WTC11 (cell line): Measurements from ENCODE around the gene LCE1D. TPM values are rescaled to one million over a fixed set of nuclear protein-coding genes. Genes with fewer than 3 reads are reported as not detected.

Experiments used
- ATAC-seq: fragments of 200-7000 bp; cut with Tn5 transposase; 2 replicates; pipeline ENCODE4 v1.10.0; 2021; ENCODE audit warnings: mild to moderate bottlenecking, moderate library complexity
- CTCF ChIA-PET: fragments of 300-600 bp; sonication (Branson Sonifier 250); formaldehyde crosslinking; loops from one replicate; lab custom pipeline; 2021; ENCODE audit warnings: antibody characterized with exemption; lab: Charles Lee
- POLR2A ChIA-PET: fragments of 350-600 bp; sonication (Branson Sonifier 250); formaldehyde crosslinking; loops from one replicate; lab custom pipeline; 2021; ENCODE audit warnings: antibody characterized with exemption; lab: Charles Lee
- DNase-seq: peaks from one replicate; pipeline ENCODE4 v3.0.0; 2021; ENCODE audit warnings: low spot score
- H3K27ac Mint-ChIP-seq: 2 replicates; pipeline ENCODE4 v1.8.0; 2021; ENCODE audit warnings: mixed read lengths
- H3K27me3 Mint-ChIP-seq: 2 replicates; pipeline ENCODE4 v1.8.0; 2021; ENCODE audit warnings: low read depth, mild to moderate bottlenecking, moderate library complexity, mixed read lengths
- H3K36me3 Mint-ChIP-seq: 2 replicates; pipeline ENCODE4 v1.8.0; 2021; ENCODE audit warnings: mixed read lengths
- H3K4me1 Mint-ChIP-seq: 2 replicates; pipeline ENCODE4 v1.8.0; 2022; ENCODE audit warnings: mixed read lengths
- H3K4me3 Mint-ChIP-seq: 2 replicates; pipeline ENCODE4 v1.8.0; 2021; ENCODE audit warnings: mild to moderate bottlenecking, moderate library complexity, mixed read lengths
- H3K9me3 Mint-ChIP-seq: 2 replicates; pipeline ENCODE4 v1.8.0; 2021; ENCODE audit warnings: mixed read lengths
- ARID4B ChIP-seq: sonication (generic); formaldehyde crosslinking; IDR thresholded peaks from 2 replicates; pipeline ENCODE4 v1.8.0; 2023; ENCODE audit warnings: missing genetic modification reagents, mild to moderate bottlenecking, borderline replicate concordance
- ATF2 ChIP-seq: sonication (generic); formaldehyde crosslinking; IDR thresholded peaks from 2 replicates; pipeline ENCODE4 v1.8.1; 2022; ENCODE audit warnings: low read depth, missing genetic modification reagents, borderline replicate concordance
- CBFB ChIP-seq: sonication (generic); formaldehyde crosslinking; IDR thresholded peaks from 2 replicates; pipeline ENCODE4 v1.8.1; 2022; ENCODE audit warnings: mild to moderate bottlenecking, low read depth, missing genetic modification reagents
- CREM ChIP-seq: sonication (generic); formaldehyde crosslinking; IDR thresholded peaks from 2 replicates; pipeline ENCODE4 v1.8.1; 2022; ENCODE audit warnings: mild to moderate bottlenecking, missing genetic modification reagents, moderate library complexity
- EMX1 ChIP-seq: fragments of 250-450 bp; sonication (Bioruptor Pico); IDR thresholded peaks from 2 replicates; pipeline ENCODE4 v1.8.0; 2021; ENCODE audit warnings: mild to moderate bottlenecking
- HMGXB4 ChIP-seq: sonication (generic); formaldehyde crosslinking; IDR thresholded peaks from 2 replicates; pipeline ENCODE4 v1.8.1; 2023; ENCODE audit warnings: mild to moderate bottlenecking, moderate library complexity, missing genetic modification reagents
- IRF2 ChIP-seq: sonication (generic); formaldehyde crosslinking; IDR thresholded peaks from 2 replicates; pipeline ENCODE4 v1.8.0; 2022; ENCODE audit warnings: low read depth, missing genetic modification reagents, borderline replicate concordance
- MXD4 ChIP-seq: fragments of 250-450 bp; sonication (Bioruptor Pico); IDR thresholded peaks from 2 replicates; pipeline ENCODE4 v1.8.0; 2021; ENCODE audit warnings: mild to moderate bottlenecking, moderate library complexity, borderline replicate concordance
- NFE2L1 ChIP-seq: sonication (generic); formaldehyde crosslinking; IDR thresholded peaks from 2 replicates; pipeline ENCODE4 v1.8.1; 2023; ENCODE audit warnings: missing genetic modification reagents
- NR1H2 ChIP-seq: sonication (generic); formaldehyde crosslinking; IDR thresholded peaks from 2 replicates; pipeline ENCODE4 v1.9.0; 2021; ENCODE audit warnings: mild to moderate bottlenecking, moderate library complexity, missing genetic modification reagents
- PRRX2 ChIP-seq: fragments of 250-450 bp; sonication (Bioruptor Pico); IDR thresholded peaks from 2 replicates; pipeline ENCODE4 v1.8.0; 2021; ENCODE audit warnings: mild to moderate bottlenecking
- SMAD4 ChIP-seq: sonication (generic); formaldehyde crosslinking; IDR thresholded peaks from 2 replicates; pipeline ENCODE4 v1.8.0; 2022; ENCODE audit warnings: mild to moderate bottlenecking, missing genetic modification reagents
- ZNF281 ChIP-seq: sonication (generic); formaldehyde crosslinking; IDR thresholded peaks from 2 replicates; pipeline ENCODE4 v1.8.0; 2023; ENCODE audit warnings: mild to moderate bottlenecking, missing genetic modification reagents
- ZNF317 ChIP-seq: sonication (generic); formaldehyde crosslinking; IDR thresholded peaks from 2 replicates; pipeline ENCODE4 v1.8.1; 2023; ENCODE audit warnings: low read depth, mild to moderate bottlenecking, moderate library complexity, missing genetic modification reagents, borderline replicate concordance
- ZNF416 ChIP-seq: fragments of 250-450 bp; sonication (Bioruptor Pico); IDR thresholded peaks from 2 replicates; pipeline ENCODE4 v1.9.0; 2021; ENCODE audit warnings: mild to moderate bottlenecking, inconsistent platforms
- ZNF532 ChIP-seq: fragments of 250-450 bp; sonication (Bioruptor Pico); IDR thresholded peaks from 2 replicates; pipeline ENCODE4 v1.9.0; 2021; ENCODE audit warnings: mild to moderate bottlenecking, borderline replicate concordance
- total RNA-seq: library from RNA; stranded (reverse); gene quantifications from 3 replicates; pipeline ENCODE4 v1.2.3, GENCODE V29; 2021

LCE1D gene
- total RNA-seq, 1 experiment from 2014 or later: not detected

GRCh38 chr1:152768847-152769533, 27.5 kb upstream of the LCE1D start:
- H3K9me3 Mint-ChIP-seq: peaks cover 85% of the 10 kb centered on the region
- no peak overlapping the region for H3K27ac Mint-ChIP-seq
- no peak for DNase-seq
- no peak overlapping the region for H3K4me3 Mint-ChIP-seq
- CTCF ChIA-PET: no interaction called here
- no peaks in the 10 kb centered on the region for H3K4me1 Mint-ChIP-seq
- no peak for ATAC-seq
- peaks cover 6% of the 10 kb centered on the region; the same call in 1 of the 2 replicates for H3K27me3 Mint-ChIP-seq
- POLR2A ChIA-PET: no interaction called here
- TF ChIP-seq CBFB (no peak), SMAD4 (CRISPR knock-in tag) (no peak), MXD4 (CRISPR knock-in tag) (no peak), CREM (CRISPR knock-in tag) (no peak), ATF2 (CRISPR knock-in tag) (no peak), NFE2L1 (no peak), HMGXB4 (CRISPR knock-in tag) (no peak), EMX1 (CRISPR knock-in tag) (no peak), ZNF416 (CRISPR knock-in tag) (no peak), PRRX2 (CRISPR knock-in tag) (no peak)
- H3K36me3 Mint-ChIP-seq: peaks cover 68% of the 10 kb centered on the region

GRCh38 chr1:152770411-152770810, 26.1 kb upstream of the LCE1D start:
- Mint-ChIP-seq H3K4me3 (no peak overlapping the region), H3K27ac (no peak overlapping the region), H3K9me3 (peaks cover 89% of the 10 kb centered on the region), H3K4me1 (no peaks in the 10 kb centered on the region), H3K36me3 (peaks cover 76% of the 10 kb centered on the region), H3K27me3 (peaks cover 6% of the 10 kb centered on the region)
- CTCF ChIA-PET: no interaction called here
- no peak for TF ChIP-seq ZNF281 (CRISPR knock-in tag)
- no peak for TF ChIP-seq NR1H2 (CRISPR knock-in tag)
- POLR2A ChIA-PET: no interaction called here
- ATAC-seq: no peak
- no peak for DNase-seq

GRCh38 chr1:152774875-152775274, 21.6 kb upstream of the LCE1D start, which contains the start of gene LCE1F:
Gene LCE1F (plus strand): TSS chr1:152775140. CDS start chr1:152776372, 1,232 bp downstream.
- H3K27me3 Mint-ChIP-seq: peaks cover 23% of the 10 kb centered on the region
- peaks cover 70% of the 10 kb centered on the region for H3K36me3 Mint-ChIP-seq
- no peak within 1 kb of the TSS for H3K27ac Mint-ChIP-seq
- no peak for ATAC-seq
- ChIA-PET POLR2A (no interaction called here), CTCF (no interaction called here)
- DNase-seq: no peak
- no peak within 1 kb of the TSS for H3K4me3 Mint-ChIP-seq
- peaks cover 86% of the 10 kb centered on the region for H3K9me3 Mint-ChIP-seq
- H3K4me1 Mint-ChIP-seq: no peaks in the 10 kb centered on the region
- no peak for TF ChIP-seq IRF2 (CRISPR knock-in tag)
- no peak for TF ChIP-seq ARID4B (CRISPR knock-in tag)
- TF ChIP-seq ZNF317 (CRISPR knock-in tag): no peak
- no peak for TF ChIP-seq ZNF416 (CRISPR knock-in tag)
- no peak for TF ChIP-seq ZNF532
